ENCODE results near the gene PDYN. TPM values are rescaled to one million over a fixed set of nuclear protein-coding genes. Genes with fewer than 3 reads are reported as not detected.

The PDYN gene
- total and polyA plus RNA-seq, 10 of the 15 experiments (the other 5 are each of a cell fraction or from before 2014, with no cell fraction given), result not detected

DNA sequence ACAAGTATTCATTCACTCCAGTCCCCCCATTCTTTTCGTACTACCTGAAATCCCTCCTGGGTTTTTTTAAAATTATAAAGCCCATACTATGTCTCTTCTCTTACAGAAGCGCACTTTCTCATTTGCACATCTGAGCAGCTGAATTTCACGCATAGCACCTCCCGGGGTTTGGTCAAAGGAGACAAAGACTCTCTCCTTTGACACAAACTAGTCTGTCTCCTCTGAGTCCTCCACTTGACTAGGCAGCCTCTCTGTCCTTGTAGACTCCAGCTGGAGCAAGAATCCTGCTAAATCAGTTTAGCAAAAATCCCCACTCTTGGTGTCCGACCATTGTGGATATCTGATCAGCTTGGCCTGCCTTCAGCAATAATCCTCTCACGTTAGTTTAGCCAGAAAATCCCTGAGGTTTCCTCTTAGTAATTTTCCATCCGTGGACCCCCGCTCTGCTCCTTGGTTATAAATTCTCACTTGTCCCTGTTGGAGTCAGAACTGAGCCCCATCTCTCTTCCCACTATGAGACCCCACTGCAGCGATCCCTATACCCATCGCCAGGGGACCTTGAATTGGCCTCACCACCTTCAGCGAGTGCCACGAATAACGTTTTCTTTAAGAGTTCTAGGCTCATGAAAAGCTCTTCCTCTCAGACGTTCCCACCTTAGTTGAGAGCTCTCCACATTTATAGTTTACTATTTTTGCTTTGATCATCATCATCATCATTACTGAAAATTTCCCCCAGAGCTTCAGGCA, 29.0 kb downstream of the PDYN start:
- DNase-seq (ENCODE audit: low read depth, low spot score) (no peak), FAIRE-seq (no peak), ATAC-seq (no peak)
- no peaks in the 10 kb centered on the region for H3K36me3 ChIP-seq (ENCODE audit: control insufficient read depth in 2 of 2, insufficient read depth in 2 of 2, low read length in 1 of 2)
- H3K4me1 ChIP-seq (ENCODE audit: control insufficient read depth, insufficient read depth, low read length), result no peaks in the 10 kb centered on the region; the same call in 1 of the 2 replicates
- CTCF ChIA-PET, result interaction anchor here (0.6 to 4.4 kb wide), 28 partner anchors 9 to 514 kb away, joined by 3 to 46 read pairs (median 4); no protein-coding TSS in a partner anchor
- no peaks in the 10 kb centered on the region for H4K20me1 ChIP-seq (ENCODE audit: control insufficient read depth, insufficient read depth)
- H3K27me3 ChIP-seq (replicated peaks in 1 of 2; ENCODE audit: control insufficient read depth in 2 of 2, insufficient read depth in 2 of 2, low read length in 1 of 2), result peaks cover 0 to 3% of the 10 kb centered on the region in 2 experiments; a peak in 3 of 4 replicates
- SMC1A ChIA-PET (ENCODE audit: uncharacterized antibody, unreplicated experiment), result interaction anchor here (0.6 to 2.7 kb wide), 15 partner anchors 9 to 487 kb away, joined by 3 to 18 read pairs (median 6); no protein-coding TSS in a partner anchor
- H3K27ac ChIP-seq (ENCODE audit: control insufficient read depth, insufficient read depth), result no peak overlapping the region
- in situ Hi-C loops (cut with MboI) (loop anchor here (5.0 kb wide), 1 partner anchor 207 kb away; no protein-coding TSS in a partner anchor), intact Hi-C loops (cut with micrococcal nuclease; ENCODE audit: unreplicated experiment) (loop anchor here (1.0 to 5.0 kb wide), 3 partner anchors 201 to 487 kb away; no protein-coding TSS in a partner anchor)
- no TSS peak for BruUV-seq (replicated peaks)
- 60% methylated on average over 14 of the region's 14 CpGs for WGBS (ENCODE audit: insufficient coverage, insufficient replicate concordance, low lambda C conversion rate, missing lambda C conversion rate)
- H3K9me3 ChIP-seq (replicated peaks; ENCODE audit: control insufficient read depth, insufficient read depth, low read length), result no peaks in the 10 kb centered on the region; the same call in 2 of the 3 replicates
- TF ChIP-seq CHD4 (IDR thresholded peaks at IDR 0.05), result no peak
- TF ChIP-seq PML (IDR thresholded peaks at IDR 0.05; ENCODE audit: low read length), result no peak
- TF ChIP-seq, protein P1, sequence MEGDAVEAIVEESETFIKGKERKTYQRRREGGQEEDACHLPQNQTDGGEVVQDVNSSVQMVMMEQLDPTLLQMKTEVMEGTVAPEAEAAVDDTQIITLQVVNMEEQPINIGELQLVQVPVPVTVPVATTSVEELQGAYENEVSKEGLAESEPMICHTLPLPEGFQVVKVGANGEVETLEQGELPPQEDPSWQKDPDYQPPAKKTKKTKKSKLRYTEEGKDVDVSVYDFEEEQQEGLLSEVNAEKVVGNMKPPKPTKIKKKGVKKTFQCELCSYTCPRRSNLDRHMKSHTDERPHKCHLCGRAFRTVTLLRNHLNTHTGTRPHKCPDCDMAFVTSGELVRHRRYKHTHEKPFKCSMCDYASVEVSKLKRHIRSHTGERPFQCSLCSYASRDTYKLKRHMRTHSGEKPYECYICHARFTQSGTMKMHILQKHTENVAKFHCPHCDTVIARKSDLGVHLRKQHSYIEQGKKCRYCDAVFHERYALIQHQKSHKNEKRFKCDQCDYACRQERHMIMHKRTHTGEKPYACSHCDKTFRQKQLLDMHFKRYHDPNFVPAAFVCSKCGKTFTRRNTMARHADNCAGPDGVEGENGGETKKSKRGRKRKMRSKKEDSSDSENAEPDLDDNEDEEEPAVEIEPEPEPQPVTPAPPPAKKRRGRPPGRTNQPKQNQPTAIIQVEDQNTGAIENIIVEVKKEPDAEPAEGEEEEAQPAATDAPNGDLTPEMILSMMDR (IDR thresholded peaks at IDR 0.05 in 2 of 3, conservative IDR thresholded peaks at IDR 0.05 in 1 of 3; ENCODE audit: control insufficient read depth in 2 of 3, extremely low read depth in 1 of 3, insufficient read depth in 1 of 3, low read depth in 3 of 3, low read length in 3 of 3), result 0 out of 6 replicates have a peak, but pooled peaks of 1 of the 3 experiments have one; percentile 11
- TF ChIP-seq RAD51 (IDR thresholded peaks at IDR 0.05), result no peak
- TF ChIP-seq, protein P2, sequence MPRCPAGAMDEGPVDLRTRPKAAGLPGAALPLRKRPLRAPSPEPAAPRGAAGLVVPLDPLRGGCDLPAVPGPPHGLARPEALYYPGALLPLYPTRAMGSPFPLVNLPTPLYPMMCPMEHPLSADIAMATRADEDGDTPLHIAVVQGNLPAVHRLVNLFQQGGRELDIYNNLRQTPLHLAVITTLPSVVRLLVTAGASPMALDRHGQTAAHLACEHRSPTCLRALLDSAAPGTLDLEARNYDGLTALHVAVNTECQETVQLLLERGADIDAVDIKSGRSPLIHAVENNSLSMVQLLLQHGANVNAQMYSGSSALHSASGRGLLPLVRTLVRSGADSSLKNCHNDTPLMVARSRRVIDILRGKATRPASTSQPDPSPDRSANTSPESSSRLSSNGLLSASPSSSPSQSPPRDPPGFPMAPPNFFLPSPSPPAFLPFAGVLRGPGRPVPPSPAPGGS (IDR thresholded peaks at IDR 0.05; ENCODE audit: borderline replicate concordance, insufficient read depth, low read depth, low read length, poor library complexity, severe bottlenecking), result no peak
- no peak for TF ChIP-seq ATF7 (IDR thresholded peaks at IDR 0.05; ENCODE audit: low read depth)
- RAD21 ChIA-PET (ENCODE audit: unreplicated experiment), result interaction anchor here (0.5 to 3.0 kb wide), 6 partner anchors 130 to 211 kb away, joined by 3 to 30 read pairs (median 3); no protein-coding TSS in a partner anchor
- POLR2A ChIA-PET, result no interaction called here
- peak overlapping the region; percentile 17; the same call in 1 of the 2 replicates for H3K4me2 ChIP-seq (ENCODE audit: control insufficient read depth, insufficient read depth)
- H3K79me2 ChIP-seq (ENCODE audit: control insufficient read depth, insufficient read depth, low read length), result no peaks in the 10 kb centered on the region
- H3K9ac ChIP-seq (ENCODE audit: control insufficient read depth, insufficient read depth, low read length), result no peak overlapping the region
- H3K4me3 ChIP-seq, result no peak overlapping the region
- H2AFZ ChIP-seq (ENCODE audit: control insufficient read depth, low read depth, low read length), result peak overlapping the region; percentile 53

Data from GM12878 (cell line).